Stimulated activated CD8-positive, alpha-beta memory T cell treated with anti-CD3 and anti-CD28 coated beads, Interleukin-12 subunit alpha, Interleukin-12 subunit beta, amount 100 ng/mL, for 24 hours (primary cell): Measurements from ENCODE around the gene CELA1.
"Not testable (repeated sequence)": the region's sequence is repeated elsewhere in the genome, so short reads cannot be mapped to it uniquely, and the experiment has no call there.

Source experiments
- DNase-seq: peaks from one replicate; pipeline ENCODE4 v3.0.0-alpha.2; 2020; ENCODE audit errors: extremely low read depth

CELA1 gene

DNA sequence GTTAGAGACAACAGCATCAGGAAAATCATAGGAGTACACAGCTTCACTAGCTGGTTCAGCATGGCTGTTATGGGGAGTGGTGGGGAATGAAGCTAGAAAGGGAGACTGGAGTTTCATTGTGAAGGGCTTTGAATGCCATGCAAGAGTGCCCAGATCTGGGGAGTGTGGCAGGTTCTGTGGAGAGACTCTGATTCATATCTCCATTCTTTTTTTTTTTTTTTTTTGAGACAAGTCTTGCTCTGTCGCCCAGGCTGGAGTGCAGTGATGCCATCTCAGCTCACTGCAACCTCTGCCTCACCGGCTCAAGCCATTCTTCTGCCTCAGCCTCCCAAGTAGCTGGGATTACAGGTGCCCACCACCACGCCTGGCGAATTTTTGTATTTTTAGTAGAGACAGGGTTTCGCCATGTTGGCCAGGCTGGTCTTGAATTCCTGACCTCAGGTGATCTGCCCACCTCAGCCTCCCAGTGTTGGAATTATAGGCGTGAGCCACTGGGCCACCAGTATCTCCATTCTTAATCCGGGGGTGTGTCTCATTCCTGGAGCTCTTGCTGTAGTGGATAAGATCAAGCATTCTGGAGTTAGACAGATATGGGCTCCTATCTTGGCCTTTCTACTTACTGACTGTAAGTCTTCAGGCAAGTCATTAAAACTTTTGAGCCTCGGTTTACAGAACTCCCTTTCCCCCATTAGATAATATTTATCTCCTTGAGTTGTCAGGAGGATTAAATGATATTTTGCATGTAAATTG is 28.2 kb downstream of the CELA1 start:
- DNase-seq: not testable (repeated sequence)

DNA sequence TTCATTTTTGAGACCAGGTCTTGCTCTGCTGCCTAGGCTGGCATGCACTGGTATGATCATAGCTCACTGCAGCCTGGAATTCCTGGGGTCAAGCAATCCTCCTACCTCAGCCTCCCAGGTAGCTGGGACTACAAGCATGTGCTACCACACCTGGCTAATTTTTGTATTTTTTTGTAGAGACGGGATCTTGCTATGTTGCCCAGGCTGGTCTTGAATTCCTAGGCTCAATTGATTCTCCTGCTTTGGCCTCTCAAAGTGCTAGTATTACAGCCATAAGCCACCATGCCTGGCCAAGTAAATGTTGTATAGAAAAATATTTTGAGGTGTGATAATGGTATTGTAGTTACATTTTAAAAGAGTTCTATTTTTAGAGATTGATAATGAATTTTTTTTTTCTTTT is 35.1 kb downstream of the CELA1 start:
- DNase-seq: no peak

DNA sequence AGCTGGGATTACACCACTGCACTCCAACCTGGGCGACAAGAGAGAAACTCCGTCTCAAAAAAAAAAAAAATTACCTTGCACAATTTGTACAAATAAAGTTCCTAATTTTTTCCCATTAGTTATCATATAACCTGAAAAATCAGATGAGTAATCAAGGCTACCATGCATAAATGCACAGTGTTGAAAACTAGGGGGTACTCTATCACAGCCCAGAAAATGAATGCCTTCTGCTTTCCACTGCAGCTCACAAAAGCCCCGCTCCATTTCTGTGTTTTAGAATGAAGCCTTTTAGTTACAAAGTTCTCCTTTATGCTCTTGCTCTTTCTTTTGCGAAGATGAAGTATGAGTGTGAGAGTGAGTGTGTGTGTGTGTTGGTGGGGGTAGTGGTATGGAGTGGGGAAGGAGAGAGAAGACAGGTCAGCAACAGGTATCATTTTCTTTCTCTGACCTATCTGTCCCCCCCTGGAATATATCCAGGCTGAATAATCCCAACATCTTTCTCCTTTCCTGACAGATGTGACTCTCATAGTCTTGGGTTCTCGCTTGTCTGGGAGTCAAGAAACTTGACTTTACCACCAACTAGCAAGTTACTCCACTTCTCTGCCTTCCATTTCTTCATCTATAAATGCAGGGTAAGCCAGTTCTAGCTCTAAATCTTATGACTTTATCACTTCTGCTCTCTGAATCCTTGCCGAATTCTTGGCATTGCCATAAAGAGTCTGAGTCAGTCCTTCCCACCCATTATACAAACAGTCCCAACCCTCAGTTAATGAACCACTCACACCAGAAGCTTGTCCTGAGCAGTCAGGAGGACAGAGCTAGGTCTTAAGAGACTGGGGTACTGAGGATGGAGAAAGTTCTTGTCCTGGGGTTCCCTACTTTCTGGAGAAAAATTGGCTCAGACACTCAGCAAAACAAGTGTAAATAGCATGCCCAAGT is 38.6 kb downstream of the CELA1 start:
- no peak for DNase-seq

DNA sequence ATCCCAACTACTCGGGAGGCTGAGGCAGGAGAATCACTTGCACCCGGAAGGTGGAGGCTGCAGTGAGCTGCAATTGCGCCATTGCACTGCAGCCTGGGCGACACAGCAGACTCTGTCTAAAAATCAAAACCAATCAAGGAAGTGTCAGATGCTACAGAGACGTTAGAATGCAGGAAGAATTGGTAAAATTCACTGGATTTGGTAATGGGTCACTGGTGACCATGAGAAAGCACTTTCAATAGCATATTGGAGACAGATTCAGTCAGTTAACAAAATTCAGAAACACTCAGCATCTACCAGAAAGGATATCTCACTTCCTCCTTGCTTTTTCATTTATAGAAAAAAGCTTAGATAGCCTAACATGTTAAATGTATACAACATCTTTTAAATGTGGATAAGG is 40.0 kb downstream of the CELA1 start:
- DNase-seq: no peak

DNA sequence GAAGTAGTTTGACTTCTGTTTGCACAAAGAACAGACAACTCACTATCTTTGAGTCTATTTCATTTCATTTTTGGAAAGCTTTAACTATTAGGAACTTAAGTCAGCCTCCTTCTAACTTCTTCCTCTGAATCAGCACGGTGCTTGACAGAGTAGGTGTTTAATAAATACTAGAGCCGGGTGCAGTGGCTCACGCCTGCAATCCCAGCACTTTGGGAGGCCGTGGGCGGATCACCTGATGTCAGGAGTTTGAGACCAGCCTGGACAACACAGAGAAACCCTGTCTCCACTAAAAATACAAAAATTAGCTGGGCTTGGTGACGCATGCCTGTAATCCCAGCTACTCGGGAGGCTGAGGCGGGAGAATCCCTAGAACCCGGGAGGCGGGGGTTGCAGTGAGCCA is 45.7 kb downstream of the CELA1 start:
- DNase-seq: not testable (repeated sequence)

DNA sequence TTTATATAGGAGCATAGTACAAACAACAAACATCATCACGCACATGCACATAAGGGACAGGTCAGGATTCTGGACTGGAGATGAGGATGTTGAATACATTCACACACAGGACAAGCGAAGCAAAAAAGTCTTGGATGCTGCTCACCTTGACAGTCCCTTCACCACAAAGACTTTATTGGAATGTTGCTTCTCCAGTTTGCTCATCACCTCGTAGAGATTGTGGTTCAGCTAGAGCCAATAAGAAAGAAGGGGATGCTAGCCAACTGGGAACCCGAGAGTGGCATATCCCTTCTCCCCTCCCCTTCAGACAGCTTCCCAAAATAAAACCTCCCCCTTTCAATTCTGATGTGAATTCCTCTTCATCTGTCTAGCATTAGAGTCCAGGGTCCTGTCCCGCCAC is 50.8 kb downstream of the CELA1 start:
- DNase-seq: no peak

DNA sequence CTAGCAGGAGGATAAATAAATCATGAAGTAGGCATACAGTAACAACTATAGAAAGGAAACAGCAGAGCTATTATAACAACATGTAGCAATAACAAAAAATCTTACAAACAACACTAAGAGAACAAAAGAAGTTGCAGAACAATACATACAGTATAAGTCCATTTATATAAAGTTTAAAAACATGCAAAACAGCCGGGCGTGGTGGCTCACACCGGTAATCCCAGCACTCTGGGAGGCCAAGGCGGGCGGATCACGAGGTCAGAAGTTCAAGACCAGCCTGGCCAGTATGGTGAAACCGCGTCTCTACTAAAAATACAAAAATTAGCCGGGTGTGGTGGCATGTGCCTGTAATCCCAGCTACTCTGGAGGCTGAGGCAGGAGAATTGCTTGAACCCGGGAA is 52.4 kb downstream of the CELA1 start:
- DNase-seq: not testable (repeated sequence)

DNA sequence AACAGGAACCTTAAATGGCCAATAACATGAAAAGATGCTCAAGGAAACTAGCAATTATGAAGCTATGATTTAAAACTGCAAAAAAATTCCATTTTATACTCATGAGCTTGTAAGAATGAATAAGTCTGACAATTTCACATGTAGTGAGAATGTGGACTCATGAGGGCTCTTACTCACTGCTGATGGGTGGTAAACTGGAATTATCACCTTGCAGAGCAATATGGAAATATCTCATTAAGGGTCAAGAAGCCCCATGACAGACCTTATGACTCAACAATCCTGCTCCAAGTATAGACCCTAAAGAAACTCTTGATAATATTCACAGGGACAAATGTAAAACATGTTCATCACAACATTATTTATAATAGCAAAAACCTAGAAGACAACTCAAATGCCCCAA is 52.8 kb downstream of the CELA1 start:
- no peak for DNase-seq

DNA sequence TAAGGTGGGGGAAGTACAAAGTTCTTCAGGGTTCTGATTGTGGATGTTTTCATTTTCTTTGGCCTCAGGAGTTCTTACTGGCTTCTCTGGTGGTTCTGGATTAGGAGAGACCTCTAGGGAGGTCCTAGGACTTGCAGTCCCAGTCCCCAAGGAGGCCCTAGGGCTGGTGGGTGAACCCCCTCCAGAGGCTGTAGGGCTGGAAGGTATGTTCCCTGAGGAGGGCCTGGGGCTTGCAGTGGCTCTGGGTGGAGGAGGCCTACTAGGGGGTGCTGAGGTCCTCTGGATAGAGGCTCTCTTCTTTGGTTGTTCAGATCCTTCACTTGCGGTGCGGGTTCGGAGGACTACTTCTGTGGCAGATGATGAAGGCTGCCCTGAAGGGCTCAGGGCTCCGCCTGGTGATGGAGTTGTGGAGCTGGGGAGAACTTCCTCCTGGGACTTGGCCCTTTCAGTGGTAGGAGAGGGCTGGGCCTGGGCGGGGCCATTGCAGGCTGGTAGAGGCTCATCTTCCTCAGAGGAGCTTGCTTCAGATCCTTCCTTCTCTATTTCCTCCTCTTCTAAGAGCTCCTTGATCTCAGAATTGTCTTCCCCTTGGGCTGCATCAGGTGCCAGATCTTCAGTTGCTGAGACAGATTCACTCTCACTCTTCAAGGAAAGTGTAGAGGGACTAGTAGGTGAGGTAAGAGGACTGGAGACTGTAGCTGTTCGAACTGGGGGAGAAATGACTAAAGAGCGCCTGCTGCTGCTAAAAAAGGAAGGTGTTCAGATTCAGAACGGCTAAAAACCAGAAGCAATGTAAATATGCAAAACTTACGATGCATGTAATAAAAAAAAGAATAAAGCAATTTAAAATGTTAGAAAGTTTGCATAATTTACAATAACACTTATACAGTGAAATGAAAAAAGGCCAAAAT is 54.6 kb downstream of the CELA1 start:
- not testable (repeated sequence) for DNase-seq

DNA sequence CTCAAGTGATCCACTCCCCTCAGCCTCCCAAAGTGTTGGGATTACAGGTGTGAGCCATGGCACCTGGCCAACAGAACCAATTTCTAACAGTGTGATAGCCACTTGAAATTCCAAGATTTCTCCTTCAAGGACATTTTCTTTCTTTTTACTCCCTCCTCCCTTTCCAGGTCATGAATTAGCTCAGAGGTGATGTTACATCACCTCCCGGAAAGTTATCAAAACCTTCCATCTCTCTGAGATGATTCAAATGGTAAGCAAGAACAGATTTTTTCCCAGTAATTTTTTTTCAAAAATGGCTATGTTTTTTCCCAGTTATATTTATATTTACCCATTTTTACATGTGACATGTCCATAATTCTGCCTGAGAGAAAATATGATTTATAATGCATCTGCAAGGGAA is 60.6 kb downstream of the CELA1 start:
- DNase-seq: no peak

DNA sequence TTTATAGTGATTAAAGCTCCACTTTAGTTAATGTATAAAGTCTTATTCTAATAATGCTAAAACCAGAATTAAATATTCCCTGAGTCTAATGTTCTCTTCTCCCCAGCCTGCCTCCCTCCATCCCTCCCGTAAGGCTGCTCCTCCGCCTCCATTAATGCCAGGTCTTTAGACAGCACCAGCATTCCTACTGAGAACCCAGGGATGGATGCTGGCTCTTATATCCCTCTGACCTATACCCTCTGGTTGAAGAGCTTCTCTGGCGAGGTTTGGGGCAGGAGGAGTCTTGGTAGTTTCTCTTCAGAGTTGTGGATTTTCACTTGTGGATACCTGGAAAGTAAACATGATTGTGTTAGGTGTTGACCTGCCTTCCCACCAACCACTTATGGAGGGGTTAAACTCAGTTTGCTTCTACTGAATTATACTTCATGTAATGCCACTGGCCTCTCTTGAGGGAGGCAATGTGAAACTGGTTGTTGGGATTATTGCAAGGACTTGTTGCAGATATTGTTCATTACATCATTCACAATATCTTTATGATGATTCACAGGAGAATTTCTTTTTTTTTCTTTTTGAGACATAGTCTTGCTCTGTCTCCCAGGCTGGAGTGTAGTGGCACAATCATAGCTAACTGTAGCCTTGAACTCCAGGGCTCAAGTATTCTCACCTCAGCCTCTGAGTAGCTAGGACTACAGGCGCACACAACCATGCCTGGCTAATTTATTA is 65.1 kb downstream of the CELA1 start:
- no peak for DNase-seq
